NCI-H1105 treated with DMSO at 0.1 percent for 48 hours (cell line): Measurements from ENCODE around the gene QSER1.
"Not testable (repeated sequence)": the region's sequence is repeated elsewhere in the genome, so short reads cannot be mapped to it uniquely, and the experiment has no call there.

ENCODE experiments used
- DNase-seq: peaks from one replicate; lab custom pipeline; 2025; lab: John Stamatoyannopoulos, UW

QSER1 gene

DNA sequence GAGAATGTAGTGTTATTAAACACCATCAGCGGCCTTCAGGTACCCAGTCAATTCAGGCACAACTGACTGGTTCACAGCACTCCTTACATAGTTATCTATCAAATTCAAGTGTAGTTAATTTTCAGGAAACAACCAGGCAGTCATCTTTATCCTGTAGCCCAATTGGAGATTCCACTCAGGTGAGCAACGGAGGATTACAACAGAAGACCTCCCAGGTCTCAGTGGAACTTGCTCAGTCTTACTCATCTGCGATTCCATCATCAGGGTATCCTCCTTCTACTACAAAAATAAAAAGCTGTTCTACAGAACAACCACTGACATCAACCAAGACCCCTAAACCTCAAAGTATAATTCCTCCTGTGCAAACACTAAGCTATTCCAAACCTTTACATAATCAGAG is 39.6 kb downstream of the QSER1 start:
- no peak for DNase-seq

DNA sequence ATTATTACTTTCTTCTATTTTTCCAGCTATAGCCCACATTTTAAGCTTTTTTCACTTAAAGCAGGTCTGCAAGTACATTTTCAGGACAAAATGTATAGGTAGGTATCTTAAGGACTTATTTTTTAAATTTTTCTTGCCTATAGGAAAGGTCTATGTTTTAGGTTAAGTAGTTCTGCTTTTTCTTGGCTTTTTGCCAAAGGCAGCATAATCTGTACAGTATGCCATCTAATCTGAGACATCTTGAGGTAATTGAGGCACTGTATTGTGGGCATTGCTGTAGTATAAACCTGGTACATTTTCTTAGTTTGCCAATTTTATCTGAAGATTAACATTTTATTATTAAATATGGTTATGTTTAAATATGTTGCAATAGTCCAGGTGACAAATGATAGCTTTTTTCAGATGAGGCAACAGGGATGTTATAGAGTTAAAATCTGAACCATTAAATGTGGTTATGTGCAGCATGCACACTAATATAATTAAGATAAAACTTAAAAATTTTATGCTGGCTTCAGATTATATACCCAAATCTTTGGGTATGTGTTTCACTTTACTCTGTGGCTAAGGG is 42.9 kb downstream of the QSER1 start:
- DNase-seq, result no peak

GRCh38 chr11:32936178-32936577 is 43.6 kb downstream of the QSER1 start:
- not testable (repeated sequence) for DNase-seq

- not testable (repeated sequence) for DNase-seq
Measured at GRCh38 chr11:32937283-32937682, 44.7 kb downstream of the QSER1 start.

DNA sequence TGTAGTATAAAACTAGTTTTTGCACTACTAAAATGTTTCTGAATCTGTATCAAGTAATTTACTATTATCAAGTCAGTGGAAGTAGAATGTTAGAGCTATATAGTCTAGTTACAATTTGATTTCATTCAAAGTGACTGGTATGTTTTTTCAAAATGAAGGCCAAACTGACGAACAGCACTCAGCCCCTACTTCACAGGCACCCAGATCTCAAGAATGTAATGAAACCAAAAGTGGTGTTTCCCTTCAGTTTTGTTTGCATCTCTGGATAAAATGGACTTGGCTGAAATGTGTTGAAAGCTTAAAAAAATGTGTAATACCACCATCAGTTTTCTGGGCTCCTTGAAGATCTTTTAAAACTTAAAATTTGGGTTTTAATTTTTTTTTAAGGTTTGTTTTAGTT is 46.4 kb downstream of the QSER1 start:
- DNase-seq, result no peak

GRCh38 chr11:32939866-32940265 is 47.3 kb downstream of the QSER1 start:
- no peak for DNase-seq

DNA sequence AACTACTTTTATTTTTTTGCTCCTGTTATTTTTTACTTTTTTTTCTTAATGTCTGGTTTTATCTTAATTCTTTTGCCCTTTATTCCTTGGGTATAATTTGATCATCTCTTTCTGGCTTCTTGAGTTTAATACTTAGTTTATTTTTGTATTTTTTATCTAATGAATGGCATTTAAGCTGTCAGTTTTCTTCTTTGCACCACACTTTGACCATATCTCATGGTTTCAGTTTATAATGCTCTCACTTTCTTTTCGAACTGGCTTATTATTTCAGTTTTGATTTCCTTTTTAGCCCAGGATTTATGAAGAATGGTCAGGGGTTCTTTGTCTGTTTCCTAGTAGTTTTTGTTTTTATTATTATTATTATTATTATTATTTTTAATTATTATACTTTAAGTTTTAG is 48.3 kb downstream of the QSER1 start:
- DNase-seq, result no peak

DNA sequence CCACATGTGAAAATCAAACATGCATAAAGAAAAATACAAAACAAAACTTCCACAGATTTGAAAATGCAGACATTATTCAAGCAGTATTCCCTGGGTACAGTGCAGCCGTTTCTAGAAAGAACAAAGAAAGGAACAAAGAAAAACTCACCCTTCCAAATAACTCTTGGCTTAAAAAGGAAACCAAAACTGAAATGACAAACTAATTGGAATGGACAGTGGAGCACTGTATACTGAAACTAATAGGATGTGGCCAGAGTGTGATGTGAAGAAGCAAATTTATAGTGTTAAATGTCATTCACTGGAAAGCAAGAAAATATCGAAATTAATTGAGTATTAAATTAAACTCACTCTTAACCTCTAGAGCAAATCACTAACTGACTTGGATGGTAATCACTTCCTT is 55.4 kb downstream of the QSER1 start:
- DNase-seq, result no peak

DNA sequence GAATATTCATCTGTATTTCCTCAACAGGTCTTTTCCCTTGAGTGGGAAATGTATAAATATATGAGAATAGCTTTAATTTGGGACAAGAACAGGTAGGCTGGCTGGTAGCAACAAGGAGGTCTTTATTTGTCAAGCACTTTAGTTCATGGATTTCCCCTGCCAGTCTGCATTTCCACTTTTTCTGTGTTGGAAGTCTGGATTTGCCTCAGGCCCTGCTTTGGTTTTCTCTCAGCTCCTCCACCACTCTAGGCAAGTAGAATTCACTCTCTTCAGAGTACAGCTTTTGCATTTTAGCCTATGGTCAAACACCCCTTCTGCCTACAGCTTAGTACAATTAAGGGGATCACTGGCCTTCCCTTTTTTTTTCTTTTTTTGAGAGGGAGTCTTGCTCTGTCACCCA is 57.1 kb downstream of the QSER1 start:
- no peak for DNase-seq

DNA sequence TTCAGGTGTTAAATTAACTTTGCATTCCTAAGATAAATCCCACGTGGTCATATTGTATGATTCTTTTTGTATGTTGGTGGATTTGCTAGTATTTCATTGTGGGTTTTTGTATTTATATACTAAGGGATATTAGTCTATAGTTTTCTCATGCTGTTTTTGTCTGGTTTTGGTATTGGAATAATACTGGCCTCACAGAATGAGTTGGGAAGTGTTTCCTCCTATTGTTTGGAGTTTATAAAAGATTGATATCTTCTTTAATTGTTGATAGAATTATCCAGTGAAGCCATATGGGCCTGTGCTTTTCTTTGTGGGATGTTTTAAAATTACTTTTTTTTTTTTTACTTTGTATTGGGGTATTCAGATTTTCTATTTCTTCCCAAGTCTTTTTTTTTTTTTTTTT is 59.8 kb downstream of the QSER1 start:
- DNase-seq, result no peak

DNA sequence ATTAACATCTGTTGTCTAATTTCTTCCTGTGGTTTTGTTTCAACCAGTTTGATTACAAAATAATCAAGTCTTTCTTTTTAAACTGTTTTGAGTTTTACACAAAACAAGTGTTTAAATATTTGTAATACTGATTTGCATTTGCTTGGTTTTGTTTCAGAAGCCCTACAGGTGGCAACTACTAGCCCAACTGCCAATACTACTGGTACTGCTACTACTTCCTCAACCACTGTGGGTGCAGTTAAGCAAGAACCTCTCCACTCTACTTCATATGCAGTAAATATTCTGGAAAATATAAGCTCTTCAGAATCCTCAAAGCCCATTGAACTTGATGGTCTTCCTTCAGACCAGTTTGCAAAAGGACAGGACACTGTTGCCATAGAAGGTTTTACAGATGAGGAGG is 61.1 kb downstream of the QSER1 start:
- DNase-seq, result no peak

DNA sequence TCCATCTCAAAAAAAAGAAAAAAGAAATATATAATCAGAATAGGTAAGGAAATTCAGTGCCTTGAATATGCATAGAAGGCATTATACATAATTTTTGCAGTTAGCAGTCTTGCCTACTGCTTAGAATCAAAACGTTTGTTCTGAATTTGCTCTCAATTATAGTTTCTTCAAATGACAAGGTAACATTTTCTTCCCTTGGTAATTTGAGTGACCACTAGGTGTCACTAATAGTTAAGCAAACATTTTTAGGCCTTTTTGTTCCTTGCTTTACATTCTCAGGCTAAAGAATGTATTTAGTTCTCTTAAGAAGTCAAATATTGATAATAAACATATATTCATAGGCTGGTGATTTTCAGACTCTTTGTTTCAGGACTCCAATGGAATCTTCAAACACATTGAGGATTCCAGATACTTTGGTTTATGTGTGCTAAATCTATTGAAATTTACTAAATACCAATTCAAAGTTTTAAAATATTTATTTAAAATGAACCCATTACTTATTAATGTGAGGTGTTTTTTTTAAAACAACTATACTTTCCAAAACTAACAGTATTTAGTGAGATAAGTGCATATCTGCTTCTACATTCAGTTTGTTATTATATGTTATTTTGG is 68.0 kb downstream of the QSER1 start:
- peak; percentile 57 for DNase-seq

DNA sequence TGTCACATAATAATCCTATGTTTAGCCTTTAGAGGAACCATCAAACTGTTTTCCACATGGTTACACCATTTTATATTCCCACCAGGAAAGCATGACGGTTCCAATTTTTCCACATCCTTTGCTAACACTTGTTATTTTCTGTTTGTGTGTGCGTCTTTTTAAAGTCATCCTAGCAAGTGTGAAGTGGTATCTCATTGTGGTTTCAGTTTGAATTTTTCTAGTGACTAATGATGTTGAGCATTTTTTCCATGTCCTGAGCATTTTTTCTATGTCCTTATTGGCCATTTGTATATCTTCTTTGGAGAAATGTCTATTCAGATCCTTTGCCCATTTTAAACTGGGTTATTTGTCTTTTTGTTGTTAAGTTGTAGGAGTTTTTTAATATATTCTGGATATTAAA is 69.4 kb downstream of the QSER1 start:
- no peak for DNase-seq

GRCh38 chr11:32963721-32964120 is 71.1 kb downstream of the QSER1 start:
- no peak for DNase-seq

DNA sequence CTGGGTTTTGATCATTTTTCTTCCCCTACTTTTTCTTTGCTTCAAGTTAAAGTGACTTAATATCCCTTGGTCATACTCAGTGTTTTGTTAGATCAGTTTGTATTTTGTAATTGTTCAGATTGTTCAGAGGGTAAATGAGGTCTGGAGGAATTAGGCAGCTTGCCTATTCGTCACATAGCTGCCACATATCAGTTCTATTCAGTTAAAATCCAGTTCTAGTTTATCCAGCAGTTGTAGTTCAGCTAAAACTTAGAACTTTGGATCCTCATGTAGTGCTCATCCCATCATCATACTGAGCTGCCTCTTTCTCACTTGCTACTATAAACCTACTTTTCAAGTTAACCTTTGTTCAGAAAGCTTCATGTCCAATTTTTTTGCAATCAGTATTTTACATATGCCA is 75.9 kb downstream of the QSER1 start:
- no peak for DNase-seq

DNA sequence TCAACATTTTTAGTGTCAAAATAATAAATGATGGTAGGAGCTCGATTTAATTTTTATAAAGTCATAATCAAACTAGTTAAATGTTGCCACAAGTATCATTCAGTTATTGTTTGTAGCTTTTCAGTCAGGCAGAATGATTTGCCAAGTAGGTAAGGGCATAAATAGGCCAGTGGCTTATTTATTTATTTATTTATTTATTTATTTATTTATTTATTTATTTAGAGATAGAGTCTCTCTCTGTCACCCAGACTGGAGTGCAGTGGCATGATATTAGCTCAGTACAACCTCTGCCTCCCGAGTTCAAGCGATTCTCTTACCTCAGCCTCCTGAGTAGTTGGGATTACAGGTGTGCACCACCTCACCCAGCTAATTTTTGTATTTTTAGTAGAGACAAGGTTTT is 79.6 kb downstream of the QSER1 start:
- not testable (repeated sequence) for DNase-seq

GRCh38 chr11:32972781-32973180 is 80.2 kb downstream of the QSER1 start:
- no peak for DNase-seq

DNA sequence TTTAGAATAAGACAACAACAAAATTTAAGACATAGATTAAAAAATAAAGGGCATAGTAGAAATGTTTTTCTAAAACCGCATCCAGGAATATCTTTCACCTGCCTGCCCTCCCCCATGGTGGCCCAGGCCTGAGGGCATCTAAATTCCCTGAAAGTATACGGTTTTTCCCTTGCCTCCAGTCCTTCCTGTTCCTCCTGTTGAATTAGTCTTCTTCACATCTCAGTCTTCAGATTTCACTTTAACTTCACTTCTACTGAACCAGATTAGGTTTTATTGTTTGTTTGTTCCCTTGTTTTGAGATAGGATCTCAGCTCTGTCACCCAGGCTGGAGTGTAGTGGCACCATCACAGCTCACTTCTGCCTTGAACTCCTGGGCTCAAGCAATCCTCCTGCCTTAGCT is 90.0 kb downstream of the QSER1 start:
- no peak for DNase-seq

GRCh38 chr11:32983506-32983905 is 90.9 kb downstream of the QSER1 start:
- no peak for DNase-seq

GRCh38 chr11:32985600-32985999 is 93.0 kb downstream of the QSER1 start:
- DNase-seq, result no peak

DNA sequence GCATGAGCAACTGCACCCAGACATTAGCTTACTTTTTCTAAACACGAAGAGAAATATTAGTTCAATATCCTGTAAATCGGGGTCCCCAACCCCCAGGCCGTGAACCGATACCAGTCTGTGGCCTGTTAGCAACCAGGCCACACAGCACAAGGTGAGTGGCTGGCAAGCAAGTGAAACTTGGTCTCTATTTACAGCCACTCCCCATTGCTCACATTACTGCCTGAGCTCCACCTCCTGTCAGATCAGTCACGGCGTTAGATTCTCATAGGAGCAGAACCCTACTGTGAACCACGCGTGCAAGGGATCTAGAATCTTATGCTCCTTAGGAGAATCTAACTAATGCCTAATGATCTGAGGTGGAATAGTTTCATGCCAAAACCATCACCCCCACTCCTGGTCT is 95.2 kb downstream of the QSER1 start:
- no peak for DNase-seq

DNA sequence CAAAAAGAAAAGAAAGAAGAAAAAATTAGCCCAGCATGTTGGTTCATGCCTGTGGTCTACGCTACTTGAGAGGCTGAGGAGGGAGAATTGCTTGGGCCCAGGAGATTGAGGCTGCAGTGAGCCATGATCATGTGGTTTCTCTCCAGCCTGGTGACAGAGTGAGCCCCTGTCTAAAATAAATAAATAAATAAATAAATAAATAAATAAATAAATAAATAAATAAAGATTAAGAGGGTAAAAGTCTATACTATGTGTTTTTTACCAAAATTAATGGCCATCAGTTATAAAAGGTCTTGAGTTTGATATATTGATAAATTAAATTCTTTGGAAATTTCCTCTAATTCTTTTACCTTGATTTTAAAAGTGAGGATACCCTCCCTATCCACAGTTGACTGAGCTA is 97.9 kb downstream of the QSER1 start:
- DNase-seq, result no peak

DNA sequence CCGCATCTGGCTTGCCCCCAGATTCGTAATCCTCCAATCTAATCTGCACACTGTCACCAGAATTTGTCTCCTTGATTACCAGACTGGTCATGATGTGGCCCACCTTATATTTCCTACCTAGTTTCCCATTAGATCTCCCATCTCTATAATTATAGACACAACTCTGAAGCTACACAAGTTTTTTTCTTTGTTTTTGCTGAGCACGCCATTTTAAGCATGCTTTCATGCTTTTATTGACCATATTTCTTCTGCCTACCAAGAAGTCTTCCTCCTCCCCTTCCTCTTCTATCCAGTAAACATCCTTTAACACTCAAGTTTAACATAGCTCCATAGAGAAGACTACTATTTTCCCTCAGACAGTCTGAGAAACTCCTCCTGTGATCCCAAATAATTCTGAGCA is 98.8 kb downstream of the QSER1 start:
- no peak for DNase-seq

DNA sequence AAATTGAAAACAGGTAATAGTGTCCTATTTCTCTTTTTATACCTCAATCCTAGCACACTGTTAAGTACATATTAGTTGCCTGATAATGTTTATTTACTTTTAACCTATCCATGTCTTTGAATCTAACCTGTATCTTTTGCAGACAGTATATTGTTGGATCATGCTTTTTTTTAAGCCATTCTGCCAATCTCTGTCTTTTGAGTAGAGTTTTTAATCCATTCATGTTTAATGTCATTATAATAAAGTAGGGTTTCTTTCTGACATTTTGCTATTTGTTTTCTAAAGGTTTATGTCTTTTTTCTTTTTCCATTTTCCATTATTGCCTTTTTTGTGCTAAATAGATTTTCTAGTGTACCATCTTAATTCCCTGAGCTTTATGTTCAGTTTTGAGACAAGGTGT is 99.3 kb downstream of the QSER1 start:
- DNase-seq, result no peak
